H1 (cell line): ENCODE results near the gene TPSB2.

Source experiments
- CBX8 ChIP-seq: fragments of 300-800, 300-1000 bp; sonication (generic); IDR thresholded peaks from 2 replicates; pipeline ENCODE4 v1.7.1; 2016; ENCODE audit warnings: low read depth, low read length, borderline replicate concordance
- CEBPB ChIP-seq: IDR thresholded peaks from 2 replicates; pipeline ENCODE4 v1.6.1; 2012; ENCODE audit warnings: low read depth, low read length
- CHD2 ChIP-seq: IDR thresholded peaks from 2 replicates; pipeline ENCODE4 v1.6.1; 2012; ENCODE audit warnings: low read length, improper control_type of control experiment
- CREB1 ChIP-seq: IDR thresholded peaks from 2 replicates; pipeline ENCODE4 v1.6.1; 2012; ENCODE audit warnings: inconsistent platforms
- EP300 ChIP-seq, 2 experiments: IDR thresholded peaks; 1 replicate in 1 of 2; 2 replicates in 1 of 2; pipeline ENCODE4 v1.6.1; 2011 to 2012; ENCODE audit warnings: low read depth in 2 of 2, low read length in 2 of 2, mild to moderate bottlenecking in 2 of 2, borderline replicate concordance in 1 of 2, inconsistent platforms in 1 of 2, moderate library complexity in 1 of 2
- FOSL1 ChIP-seq: IDR thresholded peaks from 2 replicates; pipeline ENCODE4 v1.6.1; 2011; ENCODE audit warnings: mild to moderate bottlenecking, low read depth, low read length, moderate library complexity; ENCODE audit not compliant: insufficient read depth
- POLR2A ChIP-seq, 2 experiments: IDR thresholded peaks; 1 replicate in 1 of 2; 2 replicates in 1 of 2; pipeline ENCODE4 v1.6.1; 2011; ENCODE audit warnings: low read depth in 2 of 2, low read length in 2 of 2, mild to moderate bottlenecking in 2 of 2; ENCODE audit errors: control extremely low read depth in 1 of 2
- POLR2AphosphoS5 ChIP-seq: IDR thresholded peaks from 2 replicates; pipeline ENCODE4 v1.6.1; 2011; ENCODE audit warnings: low read depth, low read length
- SAP30 ChIP-seq: fragments of 300-600 bp; sonication (generic); IDR thresholded peaks from 2 replicates; pipeline ENCODE4 v1.7.1; 2012; ENCODE audit warnings: low read length, moderate library complexity, mild to moderate bottlenecking, inconsistent platforms; ENCODE audit not compliant: insufficient read depth, insufficient replicate concordance
- SIN3A ChIP-seq, 2 experiments: IDR thresholded peaks in 1 of 2; conservative IDR thresholded peaks in 1 of 2; 2 replicates each; pipeline ENCODE4 v1.6.1; 2011 to 2012; ENCODE audit warnings: low read length in 2 of 2, improper control_type of control experiment in 1 of 2, low read depth in 1 of 2, mild to moderate bottlenecking in 1 of 2
- SP1 ChIP-seq: IDR thresholded peaks from 2 replicates; pipeline ENCODE4 v1.6.1; 2011; ENCODE audit warnings: low read depth, low read length
- TAF1 ChIP-seq: IDR thresholded peaks from 2 replicates; pipeline ENCODE4 v1.6.1; 2011; ENCODE audit warnings: mild to moderate bottlenecking, low read depth, low read length
- YY1 ChIP-seq: IDR thresholded peaks from 2 replicates; pipeline ENCODE4 v1.6.1; 2011; ENCODE audit warnings: low read depth, mild to moderate bottlenecking, low read length
- TF ChIP-seq, protein P1 (sequence below), 3 experiments: IDR thresholded peaks; 1 replicate in 2 of 3; 2 replicates in 1 of 3; pipeline versions ENCODE4 v1.5.1 to v1.6.1; 2011; ENCODE audit warnings: low read length in 3 of 3, mild to moderate bottlenecking in 3 of 3, inconsistent platforms in 2 of 3, low read depth in 1 of 3, moderate library complexity in 1 of 3; ENCODE audit not compliant: insufficient read depth in 1 of 3; ENCODE audit errors: control extremely low read depth in 1 of 3

DNA sequence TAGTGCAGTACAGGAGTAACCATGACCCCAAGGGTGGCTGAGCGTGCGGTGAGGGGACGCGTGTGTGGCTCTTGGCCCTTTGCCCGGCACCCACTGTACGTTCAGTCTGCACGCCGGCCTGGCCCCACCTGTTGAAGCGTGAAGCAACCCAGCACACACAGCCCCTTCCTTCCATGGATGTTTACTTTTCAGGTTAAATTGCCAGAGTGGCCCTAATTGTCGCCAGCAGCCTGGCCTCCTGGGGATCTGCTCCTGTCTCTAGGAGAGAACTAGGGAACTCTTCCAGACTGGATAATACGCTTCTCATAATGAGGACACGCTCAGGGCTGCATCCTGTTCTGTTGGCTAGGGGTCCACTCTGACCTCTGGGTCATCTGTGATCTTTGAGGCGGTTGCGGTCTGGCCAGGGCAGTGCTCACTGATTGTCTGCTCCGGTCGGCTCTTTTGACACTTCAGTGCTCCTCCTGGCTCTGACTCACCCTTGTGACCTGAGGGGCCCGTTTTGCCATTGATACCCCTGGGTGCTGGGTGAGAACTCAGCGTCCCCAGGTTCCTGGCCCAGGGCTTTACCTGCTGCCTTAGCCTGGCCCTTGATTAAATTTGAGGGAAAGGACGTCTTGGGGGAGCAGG lies 32.6 kb downstream of the TPSB2 start:
- no peak for TF ChIP-seq CREB1
- no peak for TF ChIP-seq POLR2AphosphoS5
- no peak for TF ChIP-seq POLR2A (IDR thresholded peaks at IDR 0.05; ENCODE audit: control extremely low read depth in 1 of 2, low read depth in 2 of 2, low read length in 2 of 2)
- no peak for TF ChIP-seq TAF1
- no peak for TF ChIP-seq CEBPB
- TF ChIP-seq, protein P1, sequence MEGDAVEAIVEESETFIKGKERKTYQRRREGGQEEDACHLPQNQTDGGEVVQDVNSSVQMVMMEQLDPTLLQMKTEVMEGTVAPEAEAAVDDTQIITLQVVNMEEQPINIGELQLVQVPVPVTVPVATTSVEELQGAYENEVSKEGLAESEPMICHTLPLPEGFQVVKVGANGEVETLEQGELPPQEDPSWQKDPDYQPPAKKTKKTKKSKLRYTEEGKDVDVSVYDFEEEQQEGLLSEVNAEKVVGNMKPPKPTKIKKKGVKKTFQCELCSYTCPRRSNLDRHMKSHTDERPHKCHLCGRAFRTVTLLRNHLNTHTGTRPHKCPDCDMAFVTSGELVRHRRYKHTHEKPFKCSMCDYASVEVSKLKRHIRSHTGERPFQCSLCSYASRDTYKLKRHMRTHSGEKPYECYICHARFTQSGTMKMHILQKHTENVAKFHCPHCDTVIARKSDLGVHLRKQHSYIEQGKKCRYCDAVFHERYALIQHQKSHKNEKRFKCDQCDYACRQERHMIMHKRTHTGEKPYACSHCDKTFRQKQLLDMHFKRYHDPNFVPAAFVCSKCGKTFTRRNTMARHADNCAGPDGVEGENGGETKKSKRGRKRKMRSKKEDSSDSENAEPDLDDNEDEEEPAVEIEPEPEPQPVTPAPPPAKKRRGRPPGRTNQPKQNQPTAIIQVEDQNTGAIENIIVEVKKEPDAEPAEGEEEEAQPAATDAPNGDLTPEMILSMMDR (IDR thresholded peaks at IDR 0.05; ENCODE audit: control extremely low read depth in 1 of 3, insufficient read depth in 1 of 3, low read depth in 1 of 3, low read length in 3 of 3): no peak
- no peak for TF ChIP-seq SAP30
- TF ChIP-seq CHD2: no peak
- TF ChIP-seq SP1: no peak
- TF ChIP-seq YY1: no peak
- no peak for TF ChIP-seq FOSL1
- no peak for TF ChIP-seq SIN3A (conservative IDR thresholded peaks at IDR 0.05 in 1 of 2, IDR thresholded peaks at IDR 0.05 in 1 of 2; ENCODE audit: low read depth in 1 of 2, low read length in 2 of 2)
- no peak for TF ChIP-seq EP300 (IDR thresholded peaks at IDR 0.05; ENCODE audit: borderline replicate concordance in 1 of 2, low read depth in 2 of 2, low read length in 2 of 2)
- TF ChIP-seq CBX8: no peak
